HG03439 (cell line): Measurements from ENCODE around the gene ZNF175.

Source experiments
- ATAC-seq: cut with Tn5 transposase; IDR thresholded peaks from one replicate; pipeline ENCODE4 v1.9.1; 2021; ENCODE audit warnings: mild to moderate bottlenecking, moderate library complexity; ENCODE audit not compliant: unreplicated experiment

Gene ZNF175

GRCh38 chr19:51587264-51588191 lies 16.4 kb downstream of the ZNF175 start:
- ATAC-seq = no peak

- ATAC-seq = no peak
These were observed 18.4 kb downstream of the ZNF175 start for GRCh38 chr19:51589511-51589910.

- no peak for ATAC-seq
These were observed 19.4 kb downstream of the ZNF175 start for GRCh38 chr19:51590441-51590840.

DNA sequence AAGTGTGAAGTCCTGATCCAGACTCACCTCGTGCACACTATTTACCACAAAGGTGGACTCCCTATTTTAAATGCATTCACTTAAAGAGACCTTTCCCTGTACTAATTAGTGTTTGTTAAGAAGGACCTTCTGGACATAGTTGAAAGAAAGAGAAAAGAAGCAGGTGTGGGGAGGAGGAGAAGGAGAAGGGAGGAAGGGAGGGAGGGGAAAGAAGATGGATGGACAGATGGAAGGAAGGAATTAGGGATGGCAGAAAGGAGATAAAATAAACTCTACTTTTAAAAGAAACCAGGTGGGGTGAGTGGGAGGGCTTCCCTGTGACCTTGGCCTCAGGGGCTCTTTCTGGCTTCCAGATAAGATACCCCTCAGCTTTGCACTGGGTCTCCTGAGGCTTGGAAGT lies 21.4 kb downstream of the ZNF175 start:
- no peak for ATAC-seq

GRCh38 chr19:51593138-51593890 lies 22.2 kb downstream of the ZNF175 start:
- ATAC-seq = no peak

GRCh38 chr19:51593969-51594773 lies 23.1 kb downstream of the ZNF175 start:
- peak; percentile 96 for ATAC-seq

- peak; percentile 5 for ATAC-seq
These were observed 23.7 kb downstream of the ZNF175 start for GRCh38 chr19:51594774-51595109.

DNA sequence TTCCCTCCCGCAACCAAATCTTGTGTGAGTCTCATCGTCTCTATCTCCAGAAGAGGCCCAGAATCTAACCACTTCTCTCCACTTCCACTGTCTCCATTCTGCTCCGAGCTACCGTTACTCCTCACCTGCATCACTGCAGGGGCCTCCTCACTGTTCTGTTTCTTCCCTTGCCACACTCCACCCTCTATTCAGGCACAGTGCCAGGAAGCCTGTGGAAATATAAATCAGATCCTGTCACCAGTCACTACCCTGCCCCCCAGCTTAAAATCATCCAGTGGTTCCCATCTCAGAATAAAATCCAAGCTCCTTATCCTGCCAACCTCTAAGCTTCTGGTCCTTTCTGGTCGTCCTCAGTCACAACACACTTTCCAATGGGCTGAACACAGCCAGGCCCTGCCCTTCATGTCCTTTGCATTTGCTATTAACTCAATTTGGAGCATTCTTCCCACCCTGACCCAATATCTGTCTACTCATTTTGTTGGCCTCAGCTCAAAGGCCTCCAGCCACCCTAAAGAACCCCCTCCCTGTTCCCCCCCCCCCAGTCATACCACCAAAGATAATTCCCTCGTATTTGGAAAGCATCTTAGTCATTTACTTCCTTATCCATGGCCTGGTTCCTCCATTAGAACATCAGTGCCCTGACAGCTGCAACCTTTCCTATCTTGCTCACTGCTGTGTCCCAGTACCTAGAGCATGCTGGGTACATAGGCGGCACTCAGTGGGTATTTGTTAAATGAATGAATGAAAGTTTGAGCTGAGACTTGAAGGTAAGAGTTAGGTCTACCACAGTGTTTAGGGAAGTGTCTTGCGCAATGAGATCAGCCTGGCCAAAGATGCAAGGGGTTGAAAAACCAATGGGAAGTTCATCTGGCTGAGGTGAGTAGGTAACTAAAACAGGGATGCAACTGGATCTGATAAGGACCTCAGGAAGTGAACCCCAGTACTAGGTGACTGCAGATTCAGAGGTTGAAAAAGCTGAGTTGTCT lies 24.4 kb downstream of the ZNF175 start:
- ATAC-seq = no peak

DNA sequence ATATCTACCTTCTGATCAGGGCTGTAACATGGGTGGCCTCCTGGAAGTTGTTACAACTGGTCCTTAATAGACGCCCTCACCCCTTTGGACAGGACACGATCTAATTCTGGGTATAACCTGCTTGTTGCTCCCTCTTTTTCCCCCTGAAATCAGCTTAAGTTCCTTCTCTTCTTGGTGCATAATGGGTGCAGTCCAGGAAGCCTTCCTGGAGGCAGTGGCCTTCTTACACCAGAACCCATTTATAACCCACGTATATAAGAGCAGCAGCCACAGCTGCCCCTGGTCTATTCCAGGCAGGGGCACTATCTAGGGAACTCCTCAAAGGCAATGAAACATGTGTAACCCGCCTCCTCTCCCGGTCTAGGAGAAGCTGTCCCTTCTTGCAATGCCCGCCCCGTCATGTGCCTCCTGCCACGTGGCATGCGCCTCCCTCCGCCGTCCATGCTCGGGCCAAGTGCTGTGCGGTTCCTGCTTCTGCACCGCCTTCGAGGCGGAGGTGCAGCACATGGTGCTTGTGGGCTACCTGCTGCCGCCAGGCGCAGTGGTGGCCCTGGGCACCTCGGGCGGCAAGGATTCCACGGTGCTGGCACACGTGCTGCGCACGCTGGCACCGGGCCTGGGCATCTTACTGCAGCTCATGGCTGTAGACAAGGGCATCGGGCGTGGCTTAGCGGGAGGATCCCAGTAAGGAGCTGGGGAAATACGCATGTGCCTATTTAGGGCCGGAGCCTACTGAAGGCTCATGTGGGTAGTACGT lies 27.3 kb downstream of the ZNF175 start:
- no peak for ATAC-seq

GRCh38 chr19:51599084-51599483 lies 28.0 kb downstream of the ZNF175 start:
- ATAC-seq = no peak

GRCh38 chr19:51600940-51601580 lies 30.0 kb downstream of the ZNF175 start:
- ATAC-seq = no peak

DNA sequence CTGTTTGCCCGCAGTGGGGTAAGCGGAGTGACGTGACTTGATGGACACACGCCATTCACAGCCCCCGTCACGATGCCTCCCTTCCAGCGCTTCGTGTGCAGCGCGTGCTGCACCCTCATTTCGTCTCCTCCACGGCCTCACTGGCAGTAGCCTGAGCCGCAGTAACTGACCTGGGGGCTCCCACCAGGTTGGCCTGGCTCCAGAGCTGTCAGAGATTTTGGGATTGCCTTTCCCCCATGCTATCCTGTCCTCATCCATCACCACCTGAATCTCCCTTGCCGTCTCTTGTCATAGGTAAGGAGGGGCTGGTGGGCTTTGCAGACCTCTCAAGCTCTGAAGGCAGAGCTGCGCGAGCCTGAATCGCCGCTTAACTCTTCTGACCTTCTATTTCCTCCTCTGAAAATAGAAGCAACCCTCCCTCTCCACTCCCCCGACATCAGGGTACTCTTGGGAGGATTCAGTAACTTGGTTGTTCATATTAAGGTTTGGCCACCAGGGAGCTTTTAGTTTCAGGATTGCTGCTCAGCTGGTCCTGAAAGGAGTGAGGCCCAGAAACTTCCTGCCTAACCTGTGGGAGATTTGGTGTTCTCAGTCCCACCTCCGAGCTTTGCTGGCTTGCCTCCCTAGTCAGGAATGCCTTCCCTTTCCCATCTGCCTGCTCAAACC lies 31.2 kb downstream of the ZNF175 start:
- no peak for ATAC-seq

DNA sequence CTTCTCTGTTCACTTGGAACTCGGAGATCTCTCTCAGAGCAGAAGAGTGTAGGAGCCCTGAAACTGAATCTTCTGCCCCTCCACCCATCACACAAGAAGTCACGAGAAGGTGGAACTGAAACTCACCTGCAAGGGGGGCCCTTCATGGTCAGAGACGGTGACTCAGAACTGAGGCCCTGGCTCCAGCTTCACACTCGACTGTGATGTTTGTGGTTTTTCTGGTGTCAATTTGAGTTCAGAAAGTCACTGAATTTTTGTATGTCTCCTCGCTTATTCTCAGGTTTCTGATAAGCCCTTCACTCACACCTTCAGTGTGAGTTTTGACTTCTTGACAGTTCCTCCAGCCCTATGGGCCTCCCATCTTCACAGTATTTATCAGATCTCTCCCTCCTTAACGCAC lies 36.0 kb downstream of the ZNF175 start:
- peak; percentile 98 for ATAC-seq

- ATAC-seq = no peak
These were observed 37.0 kb downstream of the ZNF175 start for GRCh38 chr19:51607920-51608562.

GRCh38 chr19:51610576-51610975 lies 39.5 kb downstream of the ZNF175 start:
- ATAC-seq = no peak

GRCh38 chr19:51614789-51615188 lies 43.7 kb downstream of the ZNF175 start:
- ATAC-seq = no peak

DNA sequence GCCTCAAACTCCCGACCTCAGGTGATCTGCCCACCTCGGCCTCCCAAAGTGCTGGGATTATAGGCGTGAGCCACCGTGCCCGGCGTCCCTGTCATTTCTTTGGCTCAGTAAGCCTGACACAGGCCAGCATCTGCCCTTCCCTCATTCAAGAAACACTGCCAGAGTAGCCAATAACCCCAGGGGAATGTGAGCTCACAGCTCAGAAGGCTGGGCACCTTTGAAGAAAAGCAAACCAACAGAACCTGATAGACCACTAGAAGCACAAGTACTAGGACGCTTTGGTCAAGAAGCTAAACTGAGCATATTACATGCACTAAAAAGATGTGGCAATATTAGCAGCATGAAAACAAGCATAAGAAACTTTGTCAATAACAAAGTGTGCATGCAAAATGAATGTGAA lies 44.9 kb downstream of the ZNF175 start:
- ATAC-seq = no peak

DNA sequence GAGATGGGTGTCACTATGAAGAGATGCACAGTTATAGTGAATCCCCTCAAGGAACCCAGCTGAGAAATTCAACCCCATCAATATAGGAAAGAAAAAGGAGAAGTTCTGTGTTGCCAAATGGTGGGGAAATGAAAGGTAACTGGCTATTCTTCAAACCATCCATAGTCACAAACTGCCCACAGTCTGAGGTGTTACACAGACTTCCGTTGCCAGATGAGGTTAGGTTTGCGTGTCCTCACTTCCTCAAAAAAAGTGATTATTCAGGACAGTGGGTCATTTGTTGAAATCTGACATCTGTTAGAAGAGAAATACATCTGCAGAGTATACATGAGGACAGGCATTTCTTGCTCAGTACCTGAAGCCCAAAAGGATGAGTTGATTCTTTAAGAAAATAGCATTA lies 50.1 kb downstream of the ZNF175 start:
- ATAC-seq = peak; percentile 66
